Heart left ventricle (tissue), 13 donors: Measurements from ENCODE around the gene SRGAP1.

Experiments
- CTCF ChIP-seq, 12 donors: fragments of 200-600 bp; sonication (generic) in 4 of 12; IDR thresholded peaks; one replicate each; pipeline versions ENCODE4 v1.5.0 to v1.8.0; 2018 to 2022; ENCODE audit warnings: antibody characterized with exemption in 12 of 12, mild to moderate bottlenecking in 5 of 12
- POLR2A ChIP-seq, 2 donors: fragments of 450-650 bp; IDR thresholded peaks; one replicate each; pipeline ENCODE4 v1.6.1; 2017; ENCODE audit warnings: antibody characterized with exemption in 2 of 2, mild to moderate bottlenecking in 2 of 2, moderate library complexity in 2 of 2
- donor health status: ischemic (EF 13 %, LVEDD 7.1; RV severe dilation, severe dysfunction).
- donor health status: DM: no; HTN: yes; CAD: no.
- donor health status: DM: no; HTN: no; CAD: no.
- donor health status: ischemic (EF 25% LVEDD 6.9; RV normal size, moderate dysfunction).
- donor health status: ischemic (EF 25% LVEDD 5.7; RV mildly dilated, moderate dysfunction).
- donor health status: ischemic (EF 35%, LVEDD 5.7; RV mildly dilated, moderate dysfunction).
- donor health status: nonischemic (EF 11% LVEDD 7.7; RV severe dilation, severe dysfunction).
- donor health status: DM: yes; HTN: yes; CAD: no.
- donor health status: PGD.
- donor health status: ischemic (EF 29% LVEDD 5.4; RV normal size, mild dysfunction).
- donor health status: nonischemic (EF 23%, LVEDD 6.1; RV moderate dilation, normal function).

- TF ChIP-seq CTCF (IDR thresholded peaks at IDR 0.05): no peak
- TF ChIP-seq POLR2A (IDR thresholded peaks at IDR 0.05): no peak
Measured at GRCh38 chr12:64019654-64020053, 175.2 kb downstream of the SRGAP1 start.
